ES-I3 (cell line): ENCODE measurements around the gene KRTAP10-1.
"Not testable (repeated sequence)": the region's sequence is repeated elsewhere in the genome, so short reads cannot be mapped to it uniquely, and the experiment has no call there.

Source experiments
- H3K36me3 ChIP-seq: 2 replicates; pipeline ENCODE4 v1.6.1; 2013; ENCODE audit warnings: mild to moderate bottlenecking, low read length, control low read depth, moderate library complexity; ENCODE audit not compliant: insufficient read depth
- H3K4me1 ChIP-seq: 2 replicates; pipeline ENCODE4 v1.6.1; 2013; ENCODE audit warnings: mild to moderate bottlenecking, control low read depth, low read length; ENCODE audit not compliant: insufficient read depth
- H3K9ac ChIP-seq: 2 replicates; pipeline ENCODE4 v1.6.1; 2013; ENCODE audit warnings: low read depth, mild to moderate bottlenecking, low read length, moderate library complexity
- H3K9me3 ChIP-seq: 2 replicates; pipeline ENCODE4 v1.6.1; 2013; ENCODE audit warnings: mild to moderate bottlenecking, low read length, moderate library complexity; ENCODE audit not compliant: control insufficient read depth, insufficient read depth

Gene KRTAP10-1, protein sequence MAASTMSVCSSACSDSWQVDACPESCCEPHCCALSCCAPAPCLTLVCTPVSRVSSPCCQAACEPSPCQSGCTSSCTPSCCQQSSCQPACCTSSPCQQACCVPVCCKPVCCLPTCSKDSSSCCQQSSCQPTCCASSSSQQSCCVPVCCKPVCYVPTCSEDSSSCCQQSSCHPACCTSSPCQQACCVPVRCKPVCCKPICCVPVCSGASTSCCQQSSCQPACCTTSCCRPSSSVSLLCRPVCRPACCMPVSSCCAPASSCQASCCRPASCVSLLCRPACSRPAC

GRCh38 chr21:44539991-44540666, at the start of gene KRTAP10-1:
Gene KRTAP10-1, minus strand, starts transcription at chr21:44540195. Its CDS starts 45 bp downstream, at chr21:44540150.
- Histone ChIP-seq H3K9ac (no peak within 1 kb of the TSS), H3K4me1 (no peaks in the 10 kb centered on the region), H3K36me3 (no peaks in the 10 kb centered on the region), H3K9me3 (peaks cover 7% of the 10 kb centered on the region; the same call in 1 of the 2 replicates)

DNA sequence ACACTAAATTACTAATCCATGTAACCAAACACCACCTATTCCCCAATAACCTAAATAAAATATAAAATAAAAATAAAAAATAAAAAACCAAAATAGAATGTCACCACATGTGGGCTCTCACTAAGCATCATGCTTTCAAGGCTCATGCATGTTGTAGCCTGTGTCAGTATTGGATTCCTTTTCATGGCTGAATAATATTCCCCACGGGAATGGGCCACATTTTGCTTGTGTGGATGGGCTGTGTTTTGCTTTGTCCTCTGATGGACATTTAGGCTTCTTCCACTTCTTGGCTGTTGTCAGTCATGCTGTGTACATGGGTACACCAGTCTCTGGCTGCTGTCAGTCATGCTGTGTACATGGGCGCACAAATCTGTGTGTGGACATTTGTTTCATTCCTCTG, 49.1 kb upstream of the KRTAP10-1 start:
- H3K9ac ChIP-seq, result no peak overlapping the region
- H3K36me3 ChIP-seq, result no peaks in the 10 kb centered on the region
- H3K4me1 ChIP-seq, result peaks cover 4% of the 10 kb centered on the region; the same call in 1 of the 2 replicates
- H3K9me3 ChIP-seq, result no peaks in the 10 kb centered on the region

GRCh38 chr21:44585892-44586291, 45.9 kb upstream of the KRTAP10-1 start:
- Histone ChIP-seq H3K9ac (no peak overlapping the region), H3K36me3 (no peaks in the 10 kb centered on the region), H3K4me1 (no peaks in the 10 kb centered on the region), H3K9me3 (no peaks in the 10 kb centered on the region; the same call in 1 of the 2 replicates)

DNA sequence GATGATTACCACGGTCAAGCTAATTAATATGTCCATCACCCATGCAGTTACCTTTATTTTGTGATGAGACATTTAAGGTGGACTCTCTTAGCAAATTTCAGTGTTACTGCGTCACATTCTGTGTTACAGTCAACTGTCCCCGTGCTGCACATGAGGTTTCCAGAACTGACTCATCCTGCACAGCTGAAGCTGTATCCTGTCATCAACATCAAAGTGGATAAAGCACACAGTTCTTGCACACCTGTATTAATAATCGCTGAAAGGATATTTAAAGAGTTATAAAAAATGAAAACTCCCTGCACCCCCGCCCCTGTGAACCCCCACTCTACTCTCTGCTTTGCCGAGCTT, 43.8 kb upstream of the KRTAP10-1 start:
- no peaks in the 10 kb centered on the region for H3K4me1 ChIP-seq
- H3K36me3 ChIP-seq, result no peaks in the 10 kb centered on the region

DNA sequence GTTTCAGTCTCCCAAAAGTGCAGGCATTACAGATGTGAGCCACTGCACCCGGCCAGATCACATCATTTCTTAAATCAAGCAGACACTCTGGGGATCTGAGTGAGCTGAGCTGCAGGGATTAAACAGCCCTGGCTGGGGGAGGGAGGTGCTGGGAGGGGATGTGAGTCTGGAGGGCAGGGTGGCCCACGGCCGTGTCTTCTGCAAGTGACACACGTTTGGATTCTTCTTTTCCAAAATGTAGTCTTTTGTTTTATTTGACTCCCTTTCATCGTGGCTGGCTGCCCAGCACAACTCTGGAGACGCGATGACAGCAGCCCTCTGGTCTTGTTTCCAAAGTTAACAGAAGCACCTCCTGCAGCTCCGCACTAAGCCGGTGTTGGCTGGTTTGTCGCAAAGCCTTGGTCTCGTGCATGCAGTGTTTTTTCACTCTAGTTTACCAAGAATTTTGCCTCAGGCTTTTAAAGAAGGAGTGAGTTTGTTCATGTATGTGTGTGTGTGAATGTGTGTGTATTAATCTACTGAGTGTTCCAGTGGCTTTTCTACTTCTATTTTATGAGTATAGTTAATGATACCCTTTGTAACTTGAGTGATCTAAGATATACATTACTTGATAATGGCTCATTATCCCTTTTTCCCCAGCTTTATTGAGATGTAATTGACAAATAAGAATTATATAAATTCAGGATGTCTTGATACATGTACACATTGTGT, 43.2 kb upstream of the KRTAP10-1 start:
- Histone ChIP-seq H3K36me3 (no peaks in the 10 kb centered on the region), H3K9me3 (no peaks in the 10 kb centered on the region; the same call in 1 of the 2 replicates), H3K4me1 (no peaks in the 10 kb centered on the region), H3K9ac (no peak overlapping the region)

More for the DNA sequence above, 43.8 kb upstream of the KRTAP10-1 start:
- Histone ChIP-seq H3K9me3 (no peaks in the 10 kb centered on the region; the same call in 1 of the 2 replicates), H3K9ac (no peak overlapping the region)

DNA sequence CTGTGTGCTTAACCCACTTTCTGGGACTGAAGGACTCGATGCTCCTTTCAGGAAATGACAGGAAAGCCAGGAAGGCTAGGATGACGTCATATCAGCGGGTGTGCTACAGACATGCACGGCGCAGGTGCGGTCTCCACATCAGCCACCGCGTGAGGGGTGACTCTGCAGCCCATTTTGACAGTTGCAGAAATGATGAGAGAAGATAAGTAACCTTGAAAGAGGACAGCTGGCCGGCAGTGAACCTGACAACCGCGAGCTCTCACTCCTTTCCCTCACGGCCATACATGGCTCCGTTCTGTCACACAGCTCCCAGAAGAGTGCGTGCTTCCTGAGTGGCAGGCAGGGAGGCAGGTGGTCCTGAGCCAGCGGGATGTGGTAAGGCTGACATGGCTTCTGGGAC, 42.1 kb upstream of the KRTAP10-1 start:
- Histone ChIP-seq H3K4me1 (no peaks in the 10 kb centered on the region), H3K9ac (no peak overlapping the region), H3K9me3 (peaks cover 2% of the 10 kb centered on the region; the same call in 1 of the 2 replicates), H3K36me3 (no peaks in the 10 kb centered on the region)

DNA sequence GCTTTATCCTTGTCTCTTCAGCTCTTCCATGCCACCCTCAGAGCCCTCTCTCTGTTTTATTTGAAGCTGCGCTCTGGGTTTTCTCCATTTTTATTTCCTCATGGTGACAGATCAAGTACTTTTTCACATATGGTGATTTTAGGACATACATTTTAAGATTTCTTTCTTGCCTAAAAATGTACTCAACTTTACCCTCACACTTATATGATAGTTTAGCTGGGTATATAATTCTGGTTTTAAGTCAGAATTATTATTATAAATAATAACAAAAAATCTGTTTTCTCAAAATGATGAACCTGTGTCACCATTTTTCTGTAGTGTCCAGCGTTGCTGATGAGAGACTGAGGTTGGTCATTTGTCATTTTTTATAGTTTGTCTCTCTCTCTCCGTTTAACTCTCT, 41.2 kb upstream of the KRTAP10-1 start:
- Histone ChIP-seq H3K4me1 (no peaks in the 10 kb centered on the region), H3K9ac (no peak overlapping the region), H3K36me3 (no peaks in the 10 kb centered on the region), H3K9me3 (peaks cover 9% of the 10 kb centered on the region)

DNA sequence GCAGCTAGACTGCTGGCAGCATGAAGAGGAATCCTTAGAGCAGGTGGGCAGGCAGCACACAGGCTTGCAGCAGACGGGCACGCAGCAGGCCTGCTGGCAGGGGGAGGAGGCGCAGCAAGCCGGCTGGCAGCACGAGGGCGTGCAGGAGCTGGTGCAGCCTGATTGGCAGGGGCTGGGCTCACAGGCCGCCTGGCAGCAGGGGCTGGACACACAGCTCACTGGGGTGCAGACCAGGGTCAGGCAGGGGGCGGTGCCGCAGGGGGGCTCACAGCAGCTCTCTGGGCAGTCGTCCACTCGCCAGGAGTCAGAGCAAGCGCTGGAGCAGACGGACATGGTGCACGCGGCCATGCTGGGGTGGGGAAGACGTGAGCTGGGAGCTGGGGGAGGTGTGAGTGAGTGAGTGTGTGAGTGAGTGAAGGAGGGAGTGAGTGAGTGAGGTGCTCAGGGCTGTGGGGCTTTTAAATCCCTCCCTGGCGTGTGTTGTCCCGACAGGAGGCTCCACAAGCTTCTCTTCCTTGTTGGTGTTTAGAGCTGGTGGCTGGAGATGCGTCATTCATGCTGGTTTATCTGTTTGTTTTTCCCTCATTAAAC, 40.3 kb upstream of the KRTAP10-1 start, which contains the start of gene KRTAP10-5:
KRTAP10-5 (minus strand) TSS at position 374 of the 591 bp plus-strand sequence; CDS start at position 348, 26 bp downstream.
- not testable (repeated sequence) for H3K4me1 ChIP-seq, H3K36me3 ChIP-seq, H3K9me3 ChIP-seq, H3K9ac ChIP-seq

DNA sequence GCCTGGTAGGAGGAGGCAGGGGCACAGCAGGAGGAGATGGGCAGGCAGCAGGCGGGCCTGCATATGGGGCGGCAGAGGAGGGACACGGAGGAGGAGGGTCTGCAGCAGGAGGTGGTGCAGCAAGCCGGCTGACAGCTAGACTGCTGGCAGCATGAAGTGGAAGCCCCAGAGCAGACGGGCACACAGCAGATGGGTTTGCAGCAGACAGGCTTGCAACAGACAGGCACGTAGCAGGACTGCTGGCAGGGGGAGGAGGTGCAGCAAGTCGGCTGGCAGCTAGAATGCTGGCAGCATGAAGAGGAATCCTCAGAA, 39.8 kb upstream of the KRTAP10-1 start:
- Histone ChIP-seq H3K9me3 (peaks cover 9% of the 10 kb centered on the region), H3K36me3 (no peaks in the 10 kb centered on the region), H3K4me1 (no peaks in the 10 kb centered on the region), H3K9ac (no peak overlapping the region)

- H3K9me3 ChIP-seq, result peaks cover 9% of the 10 kb centered on the region
- H3K36me3 ChIP-seq, result no peaks in the 10 kb centered on the region
- H3K9ac ChIP-seq, result no peak overlapping the region
- no peaks in the 10 kb centered on the region for H3K4me1 ChIP-seq
Observed at GRCh38 chr21:44579056-44579832, 39.2 kb upstream of the KRTAP10-1 start.

DNA sequence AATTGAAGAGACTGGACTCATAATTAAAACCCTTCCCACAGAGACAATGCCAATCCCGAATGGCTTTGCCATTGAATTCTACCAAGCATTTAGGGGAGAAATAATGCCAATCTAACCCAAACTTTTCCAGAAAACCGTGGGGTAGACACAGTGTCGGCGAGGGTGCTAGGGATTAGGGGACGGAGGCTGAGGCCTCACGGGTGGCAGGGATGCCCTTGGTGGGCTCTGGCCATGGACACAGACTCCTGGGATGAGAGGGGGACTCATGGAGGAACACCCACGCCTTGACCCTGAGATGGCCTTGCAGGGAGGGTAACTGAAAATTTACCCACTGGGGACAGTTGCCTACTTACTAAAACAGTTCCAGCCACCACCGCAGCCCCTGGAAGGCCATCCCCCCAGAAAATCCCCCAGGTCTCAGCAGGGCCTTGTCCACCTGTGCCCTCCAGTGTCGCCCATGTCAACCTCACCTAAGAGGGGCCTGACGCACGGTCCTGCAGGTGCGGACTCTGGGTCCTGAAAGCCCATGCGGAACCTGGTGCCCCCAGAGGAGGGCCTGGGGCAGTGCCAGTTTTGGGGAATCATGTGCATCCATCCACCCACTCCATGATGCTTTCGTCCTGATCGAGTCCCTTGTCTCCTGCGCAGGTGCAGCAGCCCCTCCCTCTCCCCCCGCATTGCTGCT, 38.5 kb upstream of the KRTAP10-1 start:
- no peaks in the 10 kb centered on the region for H3K36me3 ChIP-seq
- H3K9me3 ChIP-seq, result peaks cover 9% of the 10 kb centered on the region
- H3K4me1 ChIP-seq, result no peaks in the 10 kb centered on the region
- H3K9ac ChIP-seq, result no peak overlapping the region

DNA sequence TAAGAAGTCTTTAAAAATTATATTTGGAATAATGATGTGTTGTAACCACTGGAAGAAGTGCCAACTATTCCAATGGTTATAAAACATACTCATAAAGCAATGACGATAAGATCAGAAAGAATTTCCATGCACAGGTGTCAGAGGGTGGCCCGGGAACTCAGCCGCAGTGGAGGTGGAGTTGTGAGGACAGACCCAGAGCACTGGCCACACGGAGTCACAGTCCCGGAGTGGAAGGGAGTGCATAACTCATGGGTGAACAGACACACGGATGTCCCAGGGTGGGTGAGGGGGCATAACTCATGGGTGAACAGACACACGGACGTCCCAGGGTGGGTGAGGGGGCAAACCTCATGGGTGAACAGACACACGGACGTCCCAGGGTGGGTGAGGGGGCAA, 36.0 kb upstream of the KRTAP10-1 start:
- H3K9me3 ChIP-seq, result peaks cover 9% of the 10 kb centered on the region

GRCh38 chr21:44575307-44576024, 35.5 kb upstream of the KRTAP10-1 start:
- Histone ChIP-seq H3K9ac (no peak overlapping the region), H3K9me3 (peaks cover 9% of the 10 kb centered on the region), H3K36me3 (no peaks in the 10 kb centered on the region), H3K4me1 (no peaks in the 10 kb centered on the region)

More for the DNA sequence above, 36.0 kb upstream of the KRTAP10-1 start:
- no peaks in the 10 kb centered on the region for H3K36me3 ChIP-seq
- no peaks in the 10 kb centered on the region for H3K4me1 ChIP-seq
- no peak overlapping the region for H3K9ac ChIP-seq
